Transverse colon (tissue), 4 donors: ENCODE data around the gene PSMD11.

Experiments used
- EP300 ChIP-seq: sonication (generic); formaldehyde crosslinking; IDR thresholded peaks from one replicate; pipeline ENCODE4 v1.6.1; 2017; ENCODE audit warnings: antibody characterized with exemption, low read depth
- POLR2A ChIP-seq: fragments of 450-650 bp; IDR thresholded peaks from one replicate; pipeline ENCODE4 v1.6.1; 2016; ENCODE audit warnings: antibody characterized with exemption, mild to moderate bottlenecking, moderate library complexity
- POLR2AphosphoS5 ChIP-seq, 3 donors: sonication (generic); formaldehyde crosslinking; IDR thresholded peaks; one replicate each; pipeline ENCODE4 v1.6.1; 2016; ENCODE audit warnings: antibody characterized with exemption in 3 of 3
- TF ChIP-seq, protein P1 (sequence below), 5 experiments: fragments of 200-600 bp in 3 of 5; fragments of 450-650 bp in 2 of 5; sonication (generic) in 3 of 5; IDR thresholded peaks; 1 replicate in 2 of 5; 2 replicates in 3 of 5; pipeline ENCODE4 v1.5.1; 2016 to 2017; ENCODE audit warnings: antibody characterized with exemption in 5 of 5, inconsistent platforms in 3 of 5, mild to moderate bottlenecking in 2 of 5, moderate library complexity in 1 of 5

DNA sequence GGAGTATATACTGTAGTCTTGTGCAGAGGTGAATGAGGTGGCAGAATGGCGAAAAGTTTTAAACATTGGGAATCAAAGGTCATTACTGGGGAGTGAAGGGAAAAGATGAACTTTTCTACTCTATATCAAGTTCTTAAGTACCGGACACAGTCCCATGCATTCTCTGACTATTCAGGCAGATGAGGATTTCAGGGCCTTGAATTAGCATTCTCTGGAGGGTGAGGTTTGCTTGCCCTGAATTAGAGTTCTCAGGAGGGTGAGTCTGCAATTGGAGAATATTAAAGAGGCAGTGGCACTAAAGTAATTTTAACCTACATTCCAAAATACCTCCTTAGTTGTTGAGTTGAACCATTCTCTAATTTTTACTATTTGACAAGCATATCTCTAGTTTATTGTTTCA lies 9.1 kb downstream of the PSMD11 start:
- TF ChIP-seq, protein P1, sequence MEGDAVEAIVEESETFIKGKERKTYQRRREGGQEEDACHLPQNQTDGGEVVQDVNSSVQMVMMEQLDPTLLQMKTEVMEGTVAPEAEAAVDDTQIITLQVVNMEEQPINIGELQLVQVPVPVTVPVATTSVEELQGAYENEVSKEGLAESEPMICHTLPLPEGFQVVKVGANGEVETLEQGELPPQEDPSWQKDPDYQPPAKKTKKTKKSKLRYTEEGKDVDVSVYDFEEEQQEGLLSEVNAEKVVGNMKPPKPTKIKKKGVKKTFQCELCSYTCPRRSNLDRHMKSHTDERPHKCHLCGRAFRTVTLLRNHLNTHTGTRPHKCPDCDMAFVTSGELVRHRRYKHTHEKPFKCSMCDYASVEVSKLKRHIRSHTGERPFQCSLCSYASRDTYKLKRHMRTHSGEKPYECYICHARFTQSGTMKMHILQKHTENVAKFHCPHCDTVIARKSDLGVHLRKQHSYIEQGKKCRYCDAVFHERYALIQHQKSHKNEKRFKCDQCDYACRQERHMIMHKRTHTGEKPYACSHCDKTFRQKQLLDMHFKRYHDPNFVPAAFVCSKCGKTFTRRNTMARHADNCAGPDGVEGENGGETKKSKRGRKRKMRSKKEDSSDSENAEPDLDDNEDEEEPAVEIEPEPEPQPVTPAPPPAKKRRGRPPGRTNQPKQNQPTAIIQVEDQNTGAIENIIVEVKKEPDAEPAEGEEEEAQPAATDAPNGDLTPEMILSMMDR (IDR thresholded peaks at IDR 0.05): no peak
- TF ChIP-seq POLR2A: no peak
- TF ChIP-seq POLR2AphosphoS5 (IDR thresholded peaks at IDR 0.05): no peak
- TF ChIP-seq EP300: no peak
